HK-2 (cell line): ENCODE measurements around the gene MFSD11.
"Not testable (repeated sequence)": the region's sequence is repeated elsewhere in the genome, so short reads cannot be mapped to it uniquely, and the experiment has no call there.

ENCODE experiments used
- DNase-seq: peaks from one replicate; pipeline ENCODE4 v3.0.0-alpha.2; 2018; ENCODE audit not compliant: unreplicated experiment

MFSD11 gene

DNA sequence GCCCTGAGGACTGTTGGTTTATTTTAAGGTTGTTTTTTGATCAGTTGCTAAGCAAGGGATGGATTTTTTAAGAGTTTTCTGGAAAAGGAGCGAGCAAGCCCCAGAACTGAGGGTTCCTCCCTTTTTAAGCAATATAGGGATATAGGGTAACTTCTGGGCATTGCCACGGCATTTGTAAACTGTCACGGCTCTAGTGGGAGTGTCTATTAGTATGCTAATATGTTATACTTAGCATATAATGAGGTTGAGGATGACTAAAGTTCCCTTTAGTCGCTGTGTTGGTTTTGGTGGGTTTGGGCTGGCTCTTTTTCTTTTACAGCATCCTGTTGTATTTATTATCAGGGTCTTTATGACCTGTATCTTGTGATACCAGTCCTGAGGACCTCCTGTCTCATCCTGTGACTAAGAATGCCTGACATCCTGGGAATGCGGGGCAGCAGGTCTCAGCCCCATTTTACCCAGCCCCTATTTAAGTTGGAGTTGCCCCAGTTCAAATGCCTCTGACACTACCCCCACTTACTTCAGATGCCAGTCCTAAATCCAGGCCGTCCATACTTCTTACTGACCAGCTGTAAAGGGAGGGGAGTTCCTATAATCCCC is 59.4 kb downstream of the MFSD11 start:
- DNase-seq: no peak

GRCh38 chr17:76801706-76802105 is 63.8 kb downstream of the MFSD11 start:
- no peak for DNase-seq

DNA sequence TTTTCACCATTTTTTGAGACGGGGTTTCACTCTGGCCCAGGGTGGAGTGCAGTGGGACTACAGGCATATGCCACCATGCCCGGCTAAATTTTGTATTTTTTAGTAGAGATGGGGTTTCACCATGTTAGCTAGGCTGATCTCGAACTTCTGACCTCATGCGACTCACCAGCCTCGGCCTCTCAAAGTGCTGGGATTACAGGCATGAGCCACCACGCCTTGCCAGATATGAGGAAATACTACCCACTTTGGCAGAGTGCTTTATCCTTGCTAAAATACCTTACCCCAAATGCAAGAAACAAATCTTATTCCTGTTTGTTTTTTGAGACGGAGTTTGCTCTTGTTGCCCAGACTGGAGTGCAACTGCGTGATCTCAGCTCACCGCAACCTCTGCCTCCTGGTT is 67.4 kb downstream of the MFSD11 start:
- DNase-seq: no peak

DNA sequence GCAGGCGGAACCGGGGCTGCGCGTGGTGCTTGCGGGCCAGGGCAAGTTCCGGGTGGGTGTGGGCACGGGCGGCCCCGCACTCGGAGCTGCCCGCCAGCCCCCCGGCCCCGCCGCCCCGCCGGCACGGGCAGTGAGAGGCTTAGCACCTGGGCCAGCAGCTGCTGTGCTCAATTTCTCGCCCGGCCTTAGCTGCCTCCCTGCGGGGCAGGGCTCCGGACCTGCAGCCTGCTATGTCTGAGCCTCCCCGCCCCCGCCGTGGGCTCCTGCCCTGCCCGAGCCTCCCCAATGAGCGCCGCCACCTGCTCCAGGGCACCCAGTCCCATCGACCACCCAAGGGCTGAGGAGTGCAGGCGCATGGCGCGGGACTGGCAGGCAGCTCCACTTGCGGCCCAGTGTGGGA is 68.2 kb downstream of the MFSD11 start:
- DNase-seq: not testable (repeated sequence)

GRCh38 chr17:76806767-76807166 is 68.8 kb downstream of the MFSD11 start:
- DNase-seq: not testable (repeated sequence)

GRCh38 chr17:76808326-76808725 is 70.4 kb downstream of the MFSD11 start:
- DNase-seq: no peak

- no peak for DNase-seq
Observed at GRCh38 chr17:76810956-76811355, 73.0 kb downstream of the MFSD11 start.

DNA sequence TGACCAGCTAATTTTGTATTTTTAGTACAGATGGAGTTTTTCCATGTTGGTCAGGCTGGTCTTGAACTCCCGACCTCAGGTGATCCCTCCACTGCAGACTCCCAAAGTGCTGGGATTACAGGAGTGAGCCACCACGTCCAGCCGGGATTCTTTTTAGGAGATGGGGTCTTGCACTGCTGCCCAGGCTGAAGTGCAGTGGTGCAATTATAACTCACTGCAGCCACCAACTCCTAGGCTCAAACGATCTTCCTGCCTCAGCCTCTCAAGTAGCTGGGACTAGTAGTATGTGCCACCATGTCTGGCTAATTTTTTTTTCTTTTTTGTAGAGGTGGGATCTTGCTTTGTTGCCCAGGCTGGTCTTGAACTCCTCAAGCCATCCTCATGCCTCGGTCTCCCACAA is 73.9 kb downstream of the MFSD11 start:
- no peak for DNase-seq

DNA sequence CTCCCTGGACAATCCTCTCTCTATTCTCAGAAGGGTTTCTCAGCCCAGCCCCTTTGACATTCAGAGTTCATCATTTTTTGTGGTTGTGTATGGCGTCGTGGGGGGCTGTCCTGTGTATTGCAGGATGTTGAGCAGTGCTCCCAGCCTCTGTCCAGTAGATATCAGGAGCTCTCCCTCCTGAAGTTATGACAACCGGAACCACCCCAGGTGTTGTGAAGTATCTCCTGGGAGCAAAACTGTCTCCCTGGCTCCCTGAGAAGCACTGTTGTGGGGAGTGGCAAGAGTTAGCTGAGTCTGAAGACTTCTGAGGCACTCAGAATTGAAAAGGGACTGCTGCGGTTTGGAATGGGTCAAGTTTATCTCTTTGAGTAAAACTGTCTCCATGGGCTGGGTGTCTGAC is 74.3 kb downstream of the MFSD11 start:
- no peak for DNase-seq

- DNase-seq: no peak
Observed at GRCh38 chr17:76812968-76813367, 75.0 kb downstream of the MFSD11 start.

GRCh38 chr17:76815907-76816589 is 78.1 kb downstream of the MFSD11 start:
- DNase-seq: not testable (repeated sequence)

DNA sequence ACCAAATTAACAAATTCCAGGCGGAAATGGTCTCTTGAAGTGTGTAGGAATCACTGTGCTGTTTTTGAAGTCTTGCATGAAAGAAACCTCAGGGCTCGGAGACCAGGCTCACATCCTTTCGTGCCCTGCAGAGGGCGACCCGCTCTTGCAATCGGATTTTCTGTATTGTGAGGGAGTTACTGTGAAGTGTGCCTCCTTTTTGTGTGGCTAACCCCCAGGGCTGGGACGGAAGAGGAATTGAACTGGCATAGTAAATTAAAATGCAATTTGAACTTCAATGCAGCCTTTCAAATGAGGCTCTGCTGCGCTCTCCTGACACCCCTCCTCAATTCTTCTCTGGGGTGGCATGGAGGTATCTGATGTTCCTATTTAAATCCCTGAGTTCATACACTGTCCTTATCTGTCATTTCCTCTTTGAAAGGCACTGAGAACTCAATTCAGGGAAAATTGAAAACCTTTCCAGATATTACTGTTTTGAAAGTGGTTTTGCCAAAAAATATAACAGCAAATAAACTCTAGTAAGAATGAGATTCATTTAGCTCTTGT is 78.7 kb downstream of the MFSD11 start:
- DNase-seq: peak; percentile 52

- DNase-seq: no peak
Observed at GRCh38 chr17:76820039-76820438, 82.1 kb downstream of the MFSD11 start.

- no peak for DNase-seq
Observed at GRCh38 chr17:76820561-76820960, 82.6 kb downstream of the MFSD11 start.

- no peak for DNase-seq
Observed at GRCh38 chr17:76822184-76822778, 84.4 kb downstream of the MFSD11 start.

- peak; percentile 82 for DNase-seq
Observed at GRCh38 chr17:76824093-76824492, 86.2 kb downstream of the MFSD11 start.

- DNase-seq: peak; percentile 47
Observed at GRCh38 chr17:76826330-76827068, 88.6 kb downstream of the MFSD11 start.

DNA sequence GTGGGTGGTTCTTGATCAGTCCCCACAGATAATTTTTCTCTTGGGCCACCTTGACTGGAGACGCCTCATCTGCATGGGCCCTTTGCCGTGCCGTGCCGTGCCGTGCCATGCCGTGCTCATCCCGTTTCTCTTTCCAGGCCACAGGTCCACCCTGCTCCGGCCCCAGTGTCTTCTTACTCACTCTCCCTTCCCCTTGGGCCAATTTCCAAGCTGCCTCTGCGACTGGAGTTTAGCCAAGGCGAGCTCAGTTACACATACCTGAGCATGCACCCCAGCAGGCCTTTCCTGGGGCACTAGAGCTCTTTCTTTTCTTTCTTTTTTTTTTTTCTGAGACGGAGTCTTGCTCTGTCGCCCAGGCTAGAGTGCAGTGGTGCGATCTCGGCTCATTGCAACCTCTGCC is 89.8 kb downstream of the MFSD11 start:
- DNase-seq: no peak
